Measurements from ENCODE around the gene DBX2. TPM values are rescaled to one million over a fixed set of nuclear protein-coding genes. Genes with fewer than 3 reads are reported as not detected.
A peak's percentile ranks its signal among the peaks of the same experiment; 100 is the strongest.
"Not testable (repeated sequence)": the region's sequence is repeated elsewhere in the genome, so short reads cannot be mapped to it uniquely, and the experiment has no call there.

DBX2 gene
- under 1 TPM in 5 of 8 experiments, not detected in 3; 0.09 to 0.86 (median 0.28) TPM for total RNA-seq

DNA sequence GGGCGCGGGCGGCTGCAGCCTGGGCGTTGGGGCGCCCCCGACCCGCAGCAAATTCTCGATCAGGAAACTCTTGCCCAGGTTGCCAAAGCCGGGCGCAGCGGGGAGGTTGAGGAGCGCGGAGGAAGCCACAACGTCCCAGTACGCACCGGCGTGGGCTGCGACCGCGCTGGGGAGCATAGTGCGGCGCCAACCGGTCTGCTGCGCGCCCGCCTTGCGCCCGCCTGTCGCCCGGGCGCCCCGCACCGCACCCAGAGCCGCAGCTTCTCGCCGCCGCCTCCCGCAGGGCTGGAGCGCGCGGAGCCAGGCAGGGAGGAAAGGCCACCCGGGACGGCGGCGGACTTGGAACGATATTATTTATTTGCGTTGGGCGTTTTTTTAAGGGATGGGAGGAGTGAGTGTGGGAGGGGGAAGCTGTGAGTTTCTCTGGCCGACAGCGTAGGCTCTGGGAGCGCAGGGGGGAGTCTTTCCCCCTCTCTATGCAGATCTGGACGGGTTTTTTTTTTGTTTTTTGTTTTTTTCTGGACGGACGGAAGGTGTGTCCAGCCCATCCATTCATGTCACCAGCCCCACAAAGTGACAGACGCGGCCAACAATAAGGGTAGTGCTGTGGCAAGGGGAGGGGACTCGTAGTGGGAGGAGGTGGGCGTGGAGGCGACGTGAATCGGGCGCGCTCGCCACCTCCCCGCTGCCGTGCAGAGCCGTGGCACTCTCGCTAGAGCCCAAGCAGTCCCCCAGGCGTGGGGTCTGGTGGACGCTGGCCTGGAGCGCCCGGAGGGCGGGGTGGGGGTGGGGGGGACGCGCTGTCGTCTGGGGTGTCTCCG, at the start of gene DBX2:
TSS of gene DBX2 (minus strand) at position 349 of the 821 bp plus-strand sequence. CDS start at position 177, 172 bp downstream.
- ATAC-seq (replicated peaks in 6 of 8): peak; percentile 75 to 92 (median 86)
- Histone ChIP-seq H3K4me3 (peak within 1 kb of the TSS; percentile 55 to 77 (median 55)), H3K27ac (no peak within 1 kb of the TSS), H3K4me1 (replicated peaks in 1 of 2) (no peaks in the 10 kb centered on the region)
- 0 to 13% (median 0%) methylated on average over 1 to 36 of the region's 77 CpGs; no CpG with 5 or more reads in 5 of the 10 experiments for WGBS, 10 experiments
- in situ Hi-C loops (cut with MboI; ENCODE audit: low pct_unique_long_range_greater_than_20kb in 2 of 9, low sequenced_read_pairs in 9 of 9, unreplicated experiment in 9 of 9): no loop called here

DNA sequence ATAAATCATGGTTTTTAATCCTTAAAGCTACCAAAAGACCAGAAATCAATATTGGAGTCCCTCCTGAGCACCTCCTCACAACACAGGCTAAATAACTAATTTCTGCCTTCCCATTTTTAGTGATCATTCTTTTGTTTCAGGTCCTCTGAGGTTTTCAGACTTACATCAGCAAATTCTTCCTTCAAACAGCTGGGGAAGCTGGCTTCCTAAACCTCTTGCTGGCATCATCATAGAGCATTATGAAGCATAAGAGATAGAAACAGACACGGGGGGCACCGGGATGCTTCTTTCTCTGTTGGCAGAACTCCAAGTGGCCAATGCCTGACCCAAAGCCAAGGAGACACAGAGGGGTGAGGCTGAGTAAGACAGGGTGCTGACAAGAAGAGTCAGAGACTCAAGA, 47.9 kb upstream of the DBX2 start:
- in situ Hi-C loops (cut with MboI; ENCODE audit: low pct_unique_long_range_greater_than_20kb in 2 of 9, low sequenced_read_pairs in 9 of 9, unreplicated experiment in 9 of 9): loop anchor here in 1 of 9 experiments (25.0 kb wide), 1 partner anchor 111 kb away; no protein-coding TSS in a partner anchor
- H3K4me3 ChIP-seq: no peak overlapping the region
- H3K27ac ChIP-seq: no peak overlapping the region
- ATAC-seq (replicated peaks in 6 of 8): no peak
- H3K4me1 ChIP-seq (replicated peaks in 1 of 2): peaks cover 0 to 2% of the 10 kb centered on the region in 2 donors
- WGBS, 10 experiments: 6 to 100% (median 71%) methylated on average over 1 to 2 of the region's 2 CpGs; no CpG with 5 or more reads in 2 of the 10 experiments

DNA sequence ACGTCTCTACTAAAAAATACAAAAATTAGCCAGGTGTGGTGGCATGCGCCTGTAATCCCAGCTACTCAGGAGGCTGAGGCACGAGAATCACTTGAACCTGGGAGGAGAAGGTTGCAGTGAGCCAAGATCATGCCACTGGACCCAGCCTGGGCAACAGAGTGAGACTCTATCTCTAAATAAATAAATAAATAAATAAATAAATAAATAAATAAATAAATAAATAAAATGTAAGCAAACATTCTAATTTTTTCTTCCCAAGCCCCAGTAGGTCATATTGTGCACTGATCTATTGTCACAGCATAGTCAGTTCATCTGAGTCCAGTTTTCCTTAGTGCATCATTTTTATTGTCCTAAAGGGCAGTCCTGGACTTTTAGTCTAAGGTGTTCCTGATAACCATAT, 44.5 kb upstream of the DBX2 start:
- not testable (repeated sequence) for H3K4me3 ChIP-seq; H3K4me1 ChIP-seq (replicated peaks in 1 of 2); ATAC-seq (replicated peaks in 6 of 8); H3K27ac ChIP-seq
- in situ Hi-C loops (cut with MboI; ENCODE audit: low pct_unique_long_range_greater_than_20kb in 2 of 9, low sequenced_read_pairs in 9 of 9, unreplicated experiment in 9 of 9): loop anchor here in 1 of 9 experiments (25.0 kb wide), 1 partner anchor 108 kb away; no protein-coding TSS in a partner anchor
- 3 to 100% (median 93%) methylated on average over 1 to 3 of the region's 3 CpGs; no CpG with 5 or more reads in 1 of the 10 experiments for WGBS, 10 experiments

DNA sequence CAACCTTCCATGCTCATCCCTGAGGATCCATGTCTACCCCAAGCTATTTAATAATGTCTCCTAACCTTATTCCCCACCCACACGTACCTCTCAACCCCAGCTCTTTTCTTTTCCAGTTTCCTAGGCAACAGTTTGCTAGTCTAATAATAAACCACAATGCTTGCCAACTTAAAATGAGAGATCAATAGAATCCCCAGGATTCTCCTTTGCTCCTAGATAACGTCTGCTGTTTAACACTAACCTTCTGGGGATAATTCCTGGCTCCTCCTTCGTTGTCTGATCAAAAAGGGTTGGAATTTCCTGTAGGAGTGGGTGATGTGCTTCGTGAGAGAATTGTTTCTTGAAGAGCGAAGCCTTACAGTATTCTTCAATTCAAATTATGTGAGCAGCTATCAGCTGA, 42.2 kb upstream of the DBX2 start:
- WGBS, 10 experiments: 0 to 60% (median 20%) methylated on average over 1 to 5 of the region's 5 CpGs
- Histone ChIP-seq H3K4me3 (no peak overlapping the region), H3K4me1 (replicated peaks in 1 of 2) (peaks cover 14% of the 10 kb centered on the region in 2 donors), H3K27ac (no peak overlapping the region)
- in situ Hi-C loops (cut with MboI; ENCODE audit: low pct_unique_long_range_greater_than_20kb in 2 of 9, low sequenced_read_pairs in 9 of 9, unreplicated experiment in 9 of 9): loop anchor here in 1 of 9 experiments (25.0 kb wide), 1 partner anchor 106 kb away; no protein-coding TSS in a partner anchor
- ATAC-seq (replicated peaks in 6 of 8): no peak

DNA sequence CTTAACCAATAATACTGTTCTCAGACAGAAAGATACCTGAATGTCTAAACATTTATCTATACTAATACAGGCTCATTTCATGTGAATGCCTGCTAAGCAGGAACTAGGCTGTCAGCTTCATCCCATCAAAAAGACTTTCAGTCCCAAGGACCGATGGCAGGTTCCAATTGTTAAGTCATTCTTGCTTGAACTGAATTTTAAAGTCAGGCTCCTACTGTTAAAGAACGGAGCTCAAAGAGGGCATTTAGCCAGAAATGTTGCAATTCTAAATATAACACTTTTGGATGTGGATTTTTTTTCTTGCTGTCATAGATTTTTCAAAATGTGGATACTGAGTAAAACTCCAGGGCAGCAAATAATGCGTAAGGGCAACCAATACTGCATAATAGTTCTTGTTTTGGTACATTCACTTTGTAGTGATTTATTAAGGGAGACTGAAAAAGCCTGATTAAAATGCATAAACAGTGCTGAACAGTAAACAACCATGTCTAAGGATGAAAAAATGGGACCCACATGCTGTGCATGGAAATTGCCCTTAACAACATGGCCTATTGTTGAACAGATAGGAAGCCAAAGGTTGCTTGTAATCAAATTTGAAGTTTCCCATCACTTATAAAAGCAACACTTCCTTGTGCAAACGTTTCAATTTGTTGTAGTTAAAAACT, 38.6 kb upstream of the DBX2 start:
- H3K4me1 ChIP-seq (replicated peaks in 1 of 2): peaks cover 14% of the 10 kb centered on the region in 2 donors
- no peak overlapping the region for H3K4me3 ChIP-seq
- in situ Hi-C loops (cut with MboI; ENCODE audit: low pct_unique_long_range_greater_than_20kb in 2 of 9, low sequenced_read_pairs in 9 of 9, unreplicated experiment in 9 of 9): loop anchor here in 1 of 9 experiments (25.0 kb wide), 1 partner anchor 102 kb away; no protein-coding TSS in a partner anchor
- 0 to 53% (median 13%) methylated on average over 2 to 4 of the region's 4 CpGs for WGBS, 10 experiments
- no peak overlapping the region for H3K27ac ChIP-seq
- ATAC-seq (replicated peaks in 6 of 8): peak in 5 of 8 experiments; percentile 43 to 95 (median 83)

DNA sequence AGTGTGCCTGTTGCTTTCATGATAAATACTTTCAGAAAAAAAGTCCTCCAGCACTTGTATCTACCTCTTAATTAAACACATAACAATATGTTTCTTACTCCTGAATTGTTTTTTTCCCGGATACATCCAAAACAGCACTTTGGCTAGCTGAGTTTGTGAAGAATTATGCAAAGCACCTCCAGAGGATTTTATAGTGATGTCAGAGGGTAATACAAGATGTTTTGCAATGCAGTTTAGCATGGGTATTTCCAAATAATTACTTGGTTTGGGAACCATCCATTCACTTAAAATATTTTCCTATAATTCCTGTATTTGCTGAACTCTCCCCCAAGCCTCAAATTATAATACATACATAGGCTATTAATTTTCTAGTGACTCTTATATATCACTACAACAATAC, 37.7 kb upstream of the DBX2 start:
- 0 to 92% (median 40%) methylated on average over 1 of the region's 1 CpG; no CpG with 5 or more reads in 2 of the 10 experiments for WGBS, 10 experiments
- Histone ChIP-seq H3K27ac (no peak overlapping the region), H3K4me3 (no peak overlapping the region), H3K4me1 (replicated peaks in 1 of 2) (peaks cover 14% of the 10 kb centered on the region in 2 donors)
- in situ Hi-C loops (cut with MboI; ENCODE audit: low pct_unique_long_range_greater_than_20kb in 2 of 9, low sequenced_read_pairs in 9 of 9, unreplicated experiment in 9 of 9): loop anchor here in 1 of 9 experiments (25.0 kb wide), 1 partner anchor 101 kb away; no protein-coding TSS in a partner anchor
- ATAC-seq (replicated peaks in 6 of 8): peak in 2 of 8 experiments; percentile 43 to 66

DNA sequence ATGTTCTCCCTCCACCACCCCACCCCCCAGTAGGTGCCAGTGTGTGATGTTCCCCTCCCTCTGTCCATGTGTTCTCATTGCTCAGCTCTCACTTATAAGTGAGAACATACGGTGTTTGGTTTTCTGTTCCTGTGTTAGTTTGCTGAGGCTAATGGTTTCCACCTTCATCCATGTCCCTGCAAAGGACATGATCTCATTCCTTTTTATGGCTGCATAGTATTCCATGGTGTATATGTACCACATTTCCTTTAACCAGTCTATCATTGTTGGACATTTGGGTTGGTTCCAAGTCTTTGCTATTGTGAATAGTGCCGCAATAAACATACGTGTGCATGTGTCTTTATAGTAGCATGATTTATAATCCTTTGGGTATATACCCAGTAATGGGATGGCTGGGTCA, 33.3 kb upstream of the DBX2 start:
- not testable (repeated sequence) for ATAC-seq (replicated peaks in 6 of 8); H3K27ac ChIP-seq; H3K4me1 ChIP-seq (replicated peaks in 1 of 2); H3K4me3 ChIP-seq
- WGBS, 10 experiments: 0 to 100% methylated on average over 1 of the region's 3 CpGs; no CpG with 5 or more reads in 8 of the 10 experiments
- in situ Hi-C loops (cut with MboI; ENCODE audit: low pct_unique_long_range_greater_than_20kb in 2 of 9, low sequenced_read_pairs in 9 of 9, unreplicated experiment in 9 of 9): loop anchor here in 1 of 9 experiments (25.0 kb wide), 1 partner anchor 97 kb away; no protein-coding TSS in a partner anchor

DNA sequence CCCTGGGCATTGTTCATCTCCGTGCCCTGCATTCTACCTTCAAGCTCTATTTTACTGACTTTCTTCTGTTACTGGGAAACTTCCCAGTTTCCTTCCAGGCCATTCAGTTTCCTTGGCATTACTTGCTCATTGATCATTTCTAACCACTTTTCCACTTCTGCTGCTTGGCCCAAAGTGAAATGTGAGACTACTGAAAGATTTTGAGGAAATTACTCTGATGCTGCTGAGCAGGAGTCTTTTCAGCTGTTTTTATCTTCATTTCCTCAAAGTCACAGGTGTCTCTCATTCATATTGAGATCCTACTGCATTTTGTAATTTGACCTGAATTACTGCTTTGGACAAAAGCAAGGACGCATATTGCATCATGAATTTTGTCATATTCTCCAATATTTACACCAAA, 26.4 kb upstream of the DBX2 start:
- Histone ChIP-seq H3K4me3 (no peak overlapping the region), H3K27ac (no peak overlapping the region), H3K4me1 (replicated peaks in 1 of 2) (no peaks in the 10 kb centered on the region)
- ATAC-seq (replicated peaks in 6 of 8): no peak
- in situ Hi-C loops (cut with MboI; ENCODE audit: low pct_unique_long_range_greater_than_20kb in 2 of 9, low sequenced_read_pairs in 9 of 9, unreplicated experiment in 9 of 9): loop anchor here in 1 of 9 experiments (25.0 kb wide), 1 partner anchor 90 kb away; no protein-coding TSS in a partner anchor
- WGBS, 10 experiments: 5 to 95% (median 67%) methylated on average over 1 to 2 of the region's 2 CpGs; no CpG with 5 or more reads in 1 of the 10 experiments

DNA sequence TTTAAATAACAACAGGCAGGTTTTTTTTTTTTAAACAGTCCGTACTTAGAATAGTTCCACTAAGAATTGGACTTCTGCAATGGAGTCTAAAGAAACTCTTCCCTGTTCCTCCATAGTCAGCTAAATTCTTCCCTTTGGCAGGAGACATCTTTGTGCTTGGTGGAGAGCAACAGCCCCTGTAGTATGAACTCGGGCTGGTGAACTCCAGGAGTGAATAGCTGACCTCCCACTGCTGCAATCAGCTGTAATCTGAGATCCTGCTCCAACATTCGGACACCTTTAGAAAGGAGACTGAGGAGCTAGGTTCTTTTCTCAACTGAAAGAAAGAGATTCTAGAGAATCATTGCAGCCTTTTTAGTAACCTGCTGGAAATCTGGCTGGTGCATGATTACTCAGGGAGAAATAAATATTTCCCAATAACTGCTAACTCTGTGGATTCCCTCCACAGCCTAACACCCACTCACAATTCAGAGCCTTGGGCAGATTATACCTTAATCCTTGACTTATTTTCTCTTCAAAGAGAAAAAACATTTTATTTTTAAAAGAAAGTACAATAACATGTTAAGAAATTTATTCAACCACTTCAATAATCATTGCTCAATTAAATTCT, 25.6 kb upstream of the DBX2 start:
- Histone ChIP-seq H3K4me1 (replicated peaks in 1 of 2) (no peaks in the 10 kb centered on the region), H3K27ac (no peak overlapping the region), H3K4me3 (no peak overlapping the region)
- no peak for ATAC-seq (replicated peaks in 6 of 8)
- 0 to 92% (median 50%) methylated on average over 1 to 3 of the region's 3 CpGs; no CpG with 5 or more reads in 1 of the 10 experiments for WGBS, 10 experiments
- in situ Hi-C loops (cut with MboI; ENCODE audit: low pct_unique_long_range_greater_than_20kb in 2 of 9, low sequenced_read_pairs in 9 of 9, unreplicated experiment in 9 of 9): loop anchor here in 1 of 9 experiments (25.0 kb wide), 1 partner anchor 89 kb away; no protein-coding TSS in a partner anchor

DNA sequence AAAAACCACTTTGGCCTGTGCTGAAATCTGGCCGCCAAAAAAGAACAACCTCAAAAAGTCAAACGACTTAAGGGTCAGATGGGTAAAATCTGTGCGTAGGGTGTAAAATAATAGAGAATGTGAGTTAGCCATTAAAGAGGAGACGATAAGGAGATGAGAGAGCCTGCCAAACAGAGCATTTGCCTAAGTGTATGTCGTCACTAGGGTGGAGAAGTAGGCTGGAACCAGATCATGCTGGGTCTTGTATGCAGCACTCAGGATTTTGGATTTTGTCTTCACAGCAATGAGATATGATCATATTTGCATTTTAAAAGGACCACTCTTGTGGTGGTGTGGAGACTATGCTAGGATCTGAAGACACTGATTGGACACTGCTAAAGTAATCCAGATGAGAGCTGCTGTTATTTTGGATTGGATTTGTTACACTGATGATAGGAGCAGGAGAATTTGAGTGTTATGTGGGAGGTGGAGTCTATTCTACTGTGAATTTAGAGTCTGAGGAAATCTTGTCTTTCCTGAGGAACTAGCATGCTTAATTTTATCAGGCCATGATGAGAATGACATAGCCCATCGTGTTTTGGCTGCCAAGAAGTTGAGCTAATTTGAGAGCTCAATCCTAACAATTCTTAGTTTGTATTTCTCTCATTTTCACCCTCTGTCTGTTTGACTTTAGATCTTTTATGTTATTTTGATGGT, 24.8 kb upstream of the DBX2 start:
- Histone ChIP-seq H3K4me1 (replicated peaks in 1 of 2) (no peaks in the 10 kb centered on the region), H3K4me3 (no peak overlapping the region), H3K27ac (no peak overlapping the region)
- WGBS, 10 experiments: 10 to 96% (median 87%) methylated on average over 2 to 6 of the region's 6 CpGs; no CpG with 5 or more reads in 1 of the 10 experiments
- ATAC-seq (replicated peaks in 6 of 8): peak in 2 of 8 experiments; percentile 70 to 83
- in situ Hi-C loops (cut with MboI; ENCODE audit: low pct_unique_long_range_greater_than_20kb in 2 of 9, low sequenced_read_pairs in 9 of 9, unreplicated experiment in 9 of 9): loop anchor here in 1 of 9 experiments (25.0 kb wide), 1 partner anchor 88 kb away; no protein-coding TSS in a partner anchor

DNA sequence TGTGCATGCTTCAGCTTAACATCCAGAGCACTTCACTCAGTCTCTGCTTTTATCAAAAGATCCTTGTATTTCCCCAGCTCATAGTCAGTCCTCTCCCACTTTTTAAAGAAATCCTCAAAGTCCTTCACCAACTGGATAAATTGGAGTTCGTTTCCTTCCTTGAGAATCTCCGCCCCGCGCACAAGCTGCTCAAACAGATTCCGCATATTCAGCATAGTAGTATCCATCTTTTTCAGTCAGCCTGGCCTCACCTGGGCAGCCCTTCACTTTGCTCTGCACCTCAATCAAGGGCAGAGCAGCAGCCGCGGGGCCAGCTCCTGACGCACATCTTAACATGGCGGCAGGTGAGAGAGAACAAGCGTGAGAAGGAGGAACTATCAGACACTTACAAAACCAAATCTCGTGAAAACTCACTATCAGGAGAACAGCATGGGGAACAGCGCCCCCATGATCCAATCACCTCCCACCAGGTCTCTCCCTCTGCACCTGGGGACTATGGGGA, 14.3 kb upstream of the DBX2 start:
- no peak overlapping the region for H3K4me3 ChIP-seq
- no peaks in the 10 kb centered on the region for H3K4me1 ChIP-seq (replicated peaks in 1 of 2)
- 30 to 99% (median 85%) methylated on average over 2 to 10 of the region's 12 CpGs; no CpG with 5 or more reads in 3 of the 10 experiments for WGBS, 10 experiments
- no peak overlapping the region for H3K27ac ChIP-seq
- in situ Hi-C loops (cut with MboI; ENCODE audit: low pct_unique_long_range_greater_than_20kb in 2 of 9, low sequenced_read_pairs in 9 of 9, unreplicated experiment in 9 of 9): no loop called here
- no peak for ATAC-seq (replicated peaks in 6 of 8)

DNA sequence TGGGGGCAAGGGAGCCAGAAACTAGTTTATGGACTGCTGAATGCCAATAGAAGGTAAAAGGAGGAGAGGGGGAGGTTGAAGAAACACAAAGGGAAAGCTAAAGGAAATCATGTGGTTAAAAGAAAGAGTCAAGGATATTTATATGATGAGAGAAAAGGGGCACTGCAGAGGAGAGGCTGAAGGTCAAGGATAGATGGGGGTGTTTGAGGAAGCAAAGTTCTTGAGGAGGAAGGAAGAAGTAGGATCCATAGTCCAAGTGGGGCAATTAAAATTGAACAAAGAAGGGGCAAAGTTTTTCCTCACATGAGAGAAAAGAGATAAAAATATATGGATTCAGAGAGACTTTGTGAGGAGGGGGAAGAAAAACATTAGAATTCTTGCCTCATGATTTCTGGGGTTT, 10.1 kb upstream of the DBX2 start:
- Histone ChIP-seq H3K27ac (no peak overlapping the region), H3K4me3 (no peak overlapping the region), H3K4me1 (replicated peaks in 1 of 2) (no peaks in the 10 kb centered on the region)
- no peak for ATAC-seq (replicated peaks in 6 of 8)
- in situ Hi-C loops (cut with MboI; ENCODE audit: low pct_unique_long_range_greater_than_20kb in 2 of 9, low sequenced_read_pairs in 9 of 9, unreplicated experiment in 9 of 9): no loop called here

Measured in motor neuron (in vitro differentiated cells).